ENCODE measurements around the gene RAD51B. TPM values are rescaled to one million over a fixed set of nuclear protein-coding genes. Genes with fewer than 3 reads are reported as not detected.
A peak's percentile ranks its signal among the peaks of the same experiment; 100 is the strongest.

RAD51B gene
- total and polyA plus RNA-seq, 7 donors = 2.4 to 24.4 (median 7.1) TPM

DNA sequence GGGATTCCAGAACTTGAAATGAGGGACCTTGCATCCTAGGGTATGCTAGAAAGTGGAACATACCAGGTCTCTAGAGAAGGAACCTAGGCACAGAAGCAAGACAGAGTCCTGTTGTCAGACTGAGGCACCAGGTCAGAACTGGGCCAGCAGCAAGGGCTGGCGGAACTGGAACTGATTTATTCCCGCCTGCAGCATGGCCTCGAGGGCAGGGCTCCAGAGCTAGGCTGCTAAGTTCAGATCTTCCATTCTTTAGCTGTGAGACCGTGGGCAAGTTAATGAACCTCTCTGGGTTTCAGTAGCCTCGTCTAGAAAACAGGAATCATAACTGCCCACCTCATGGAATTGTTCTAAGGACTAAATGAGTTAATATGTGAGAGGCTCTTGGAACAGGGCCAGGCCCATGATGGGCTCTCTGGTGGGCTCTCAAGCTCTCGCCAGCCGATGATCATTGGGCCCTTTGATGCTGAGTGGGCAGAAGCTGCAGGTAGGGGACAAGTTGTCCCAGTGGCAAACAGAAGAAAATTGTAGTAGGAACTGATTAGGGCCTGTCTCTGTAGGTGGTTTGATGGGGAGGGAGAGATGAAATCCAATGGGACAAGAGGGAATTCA is 773.5 kb downstream of the RAD51B start:
- H3K27ac ChIP-seq = peak overlapping the region in 2 of 4 donors; percentile 90 to 92
- intact Hi-C loops (cut with DNase I) = loop anchor here (5.0 kb wide), 1 partner anchor 74 kb away; no protein-coding TSS in a partner anchor
- H3K27me3 ChIP-seq = no peaks in the 10 kb centered on the region
- no peak for DNase-seq
- H3K4me1 ChIP-seq = peaks cover 0 to 61% (median 45%) of the 10 kb centered on the region in 4 donors
- H3K36me3 ChIP-seq = no peaks in the 10 kb centered on the region
- 92% methylated on average over 7 of the region's 7 CpGs for WGBS, 2 donors
- TF ChIP-seq EP300 (IDR thresholded peaks at IDR 0.05) (no peak), POLR2AphosphoS5 (IDR thresholded peaks at IDR 0.05) (no peak), POLR2A (IDR thresholded peaks at IDR 0.05) (no peak)
- TF ChIP-seq, protein P1, sequence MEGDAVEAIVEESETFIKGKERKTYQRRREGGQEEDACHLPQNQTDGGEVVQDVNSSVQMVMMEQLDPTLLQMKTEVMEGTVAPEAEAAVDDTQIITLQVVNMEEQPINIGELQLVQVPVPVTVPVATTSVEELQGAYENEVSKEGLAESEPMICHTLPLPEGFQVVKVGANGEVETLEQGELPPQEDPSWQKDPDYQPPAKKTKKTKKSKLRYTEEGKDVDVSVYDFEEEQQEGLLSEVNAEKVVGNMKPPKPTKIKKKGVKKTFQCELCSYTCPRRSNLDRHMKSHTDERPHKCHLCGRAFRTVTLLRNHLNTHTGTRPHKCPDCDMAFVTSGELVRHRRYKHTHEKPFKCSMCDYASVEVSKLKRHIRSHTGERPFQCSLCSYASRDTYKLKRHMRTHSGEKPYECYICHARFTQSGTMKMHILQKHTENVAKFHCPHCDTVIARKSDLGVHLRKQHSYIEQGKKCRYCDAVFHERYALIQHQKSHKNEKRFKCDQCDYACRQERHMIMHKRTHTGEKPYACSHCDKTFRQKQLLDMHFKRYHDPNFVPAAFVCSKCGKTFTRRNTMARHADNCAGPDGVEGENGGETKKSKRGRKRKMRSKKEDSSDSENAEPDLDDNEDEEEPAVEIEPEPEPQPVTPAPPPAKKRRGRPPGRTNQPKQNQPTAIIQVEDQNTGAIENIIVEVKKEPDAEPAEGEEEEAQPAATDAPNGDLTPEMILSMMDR (IDR thresholded peaks at IDR 0.05) = no peak
- H3K9me3 ChIP-seq = no peaks in the 10 kb centered on the region
- no peak overlapping the region for H3K4me3 ChIP-seq

DNA sequence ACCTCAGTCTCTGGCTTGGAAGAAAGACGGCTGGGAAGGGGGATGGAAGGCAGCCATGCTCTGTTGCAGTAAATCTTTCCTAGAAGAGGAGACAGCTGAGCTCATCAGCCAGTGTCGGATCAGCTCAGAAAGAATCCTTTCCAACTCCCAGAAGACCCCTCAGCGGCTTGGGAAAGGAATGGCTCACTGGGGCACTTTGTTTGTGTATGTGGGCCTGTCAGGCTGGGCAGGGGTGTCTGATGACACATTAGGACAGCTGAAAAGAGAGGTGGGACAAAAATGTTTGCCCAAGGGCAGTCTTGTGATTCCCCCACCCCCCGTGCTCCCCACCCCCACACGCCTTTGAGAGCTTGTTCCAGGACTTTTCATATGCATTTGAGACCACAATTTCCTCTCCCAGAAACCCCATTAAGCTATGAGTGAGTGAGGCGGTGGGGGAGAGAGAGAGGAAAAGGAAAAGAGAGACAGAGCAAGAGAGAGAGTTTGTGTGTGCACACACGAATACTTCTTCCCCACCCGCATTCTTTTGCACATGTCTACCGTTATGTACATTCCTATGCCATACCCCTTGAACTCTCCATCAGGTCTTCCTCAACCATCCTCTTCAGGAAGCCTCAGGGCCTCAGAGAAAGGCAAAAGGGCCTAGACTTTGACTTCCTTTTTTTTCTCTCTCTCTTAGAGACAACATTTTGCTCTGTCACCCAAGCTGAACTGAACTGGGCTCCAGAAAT is 774.4 kb downstream of the RAD51B start:
- Histone ChIP-seq H3K36me3 (no peaks in the 10 kb centered on the region), H3K9me3 (no peaks in the 10 kb centered on the region), H3K27ac (peak overlapping the region in 2 of 4 donors; percentile 16 to 92), H3K4me1 (peaks cover 0 to 61% (median 43%) of the 10 kb centered on the region in 4 donors), H3K27me3 (no peaks in the 10 kb centered on the region), H3K4me3 (no peak overlapping the region)
- TF ChIP-seq POLR2A (IDR thresholded peaks at IDR 0.05) (no peak), EP300 (IDR thresholded peaks at IDR 0.05) (no peak), POLR2AphosphoS5 (IDR thresholded peaks at IDR 0.05) (no peak)
- TF ChIP-seq, protein P1 (IDR thresholded peaks at IDR 0.05) = no peak
- intact Hi-C loops (cut with DNase I) = loop anchor here (5.0 kb wide), 1 partner anchor 73 kb away; no protein-coding TSS in a partner anchor
- DNase-seq = no peak
- 55 to 79% methylated on average over 9 of the region's 9 CpGs for WGBS, 2 donors

DNA sequence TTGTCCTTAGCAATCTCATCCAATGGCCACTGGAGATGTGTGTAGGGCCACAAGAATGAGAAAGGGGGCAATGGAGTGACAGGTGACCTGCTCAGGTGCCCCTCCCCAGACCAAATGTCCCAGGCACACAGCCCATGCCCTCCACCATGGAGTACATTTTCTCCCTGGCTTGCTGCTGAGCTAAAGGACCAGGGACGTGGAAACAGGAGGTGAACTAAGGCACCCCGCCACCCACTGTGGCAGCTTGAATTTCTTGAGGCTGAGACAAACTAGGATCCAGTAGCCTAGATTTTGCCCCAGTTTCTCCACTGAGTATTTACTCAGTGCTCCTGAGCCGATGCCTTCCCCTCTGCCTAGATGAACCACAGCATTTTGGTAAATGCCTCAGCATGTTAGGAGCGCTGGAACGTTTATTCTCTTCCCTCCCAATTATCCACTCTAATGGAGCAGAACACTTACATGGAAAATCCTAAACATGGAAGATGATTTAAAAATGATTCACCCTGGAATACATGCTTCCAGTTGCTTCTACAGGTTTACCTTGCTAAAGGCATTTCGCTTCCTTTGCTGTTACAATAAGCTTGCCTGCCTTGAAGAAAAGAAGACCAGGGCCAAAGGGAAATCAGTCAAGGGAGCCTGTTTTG is 775.3 kb downstream of the RAD51B start:
- no peak for DNase-seq
- intact Hi-C loops (cut with DNase I) = loop anchor here (5.0 kb wide), 1 partner anchor 72 kb away; no protein-coding TSS in a partner anchor
- Histone ChIP-seq H3K36me3 (no peaks in the 10 kb centered on the region), H3K27ac (peak overlapping the region in 1 of 4 donors; percentile 92), H3K4me1 (peaks cover 0 to 60% (median 37%) of the 10 kb centered on the region in 4 donors), H3K9me3 (no peaks in the 10 kb centered on the region), H3K4me3 (no peak overlapping the region), H3K27me3 (no peaks in the 10 kb centered on the region)
- TF ChIP-seq POLR2A (IDR thresholded peaks at IDR 0.05) = no peak
- TF ChIP-seq POLR2AphosphoS5 (IDR thresholded peaks at IDR 0.05) = no peak
- TF ChIP-seq, protein P1 (IDR thresholded peaks at IDR 0.05) = no peak
- TF ChIP-seq EP300 (IDR thresholded peaks at IDR 0.05) = no peak
- 95% methylated on average over 6 of the region's 6 CpGs for WGBS, 2 donors

DNA sequence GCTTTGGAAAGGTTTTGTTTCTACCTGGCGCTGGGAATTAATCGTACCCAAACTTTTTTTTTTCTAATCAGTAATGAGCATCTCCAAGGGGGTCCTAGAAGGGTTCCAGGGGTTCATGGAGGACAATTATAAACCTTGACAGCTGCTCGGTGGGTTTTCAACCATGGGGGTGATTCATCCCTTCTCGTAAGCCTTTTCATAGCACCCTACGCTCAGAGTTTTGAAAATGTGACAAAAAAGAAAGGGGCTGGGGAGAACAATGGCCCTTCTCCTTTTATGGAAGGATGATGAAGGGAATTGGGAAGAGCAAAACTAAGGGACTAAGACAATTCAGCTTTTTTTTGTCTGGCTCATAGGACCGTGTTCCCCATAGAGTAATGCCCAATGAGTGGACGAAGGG is 776.6 kb downstream of the RAD51B start:
- Histone ChIP-seq H3K9me3 (no peaks in the 10 kb centered on the region), H3K27me3 (no peaks in the 10 kb centered on the region), H3K27ac (peak overlapping the region in 1 of 4 donors; percentile 13), H3K4me1 (peaks cover 0 to 47% (median 24%) of the 10 kb centered on the region in 4 donors), H3K36me3 (no peaks in the 10 kb centered on the region), H3K4me3 (no peak overlapping the region)
- no peak for TF ChIP-seq POLR2A (IDR thresholded peaks at IDR 0.05)
- no peak for TF ChIP-seq POLR2AphosphoS5 (IDR thresholded peaks at IDR 0.05)
- TF ChIP-seq, protein P1 (IDR thresholded peaks at IDR 0.05) = no peak
- TF ChIP-seq EP300 (IDR thresholded peaks at IDR 0.05) = no peak
- 61 to 87% methylated on average over 7 of the region's 7 CpGs for WGBS, 2 donors
- DNase-seq = no peak
- intact Hi-C loops (cut with DNase I) = no loop called here
